ENCODE data around the gene SEM1.

- TF ChIP-seq CTCF (IDR thresholded peaks at IDR 0.05; ENCODE audit: low read depth, low read length) (no peak), POLR2A (IDR thresholded peaks at IDR 0.05; ENCODE audit: extremely low read depth, insufficient read length) (no peak), MAX (IDR thresholded peaks at IDR 0.05; ENCODE audit: low read depth, low read length) (no peak)
Measured at GRCh38 chr7:96739609-96740008, 30.0 kb upstream of the SEM1 start.
